Osteocyte (in vitro differentiated cells): ENCODE measurements around the gene PTPRN2. TPM values are rescaled to one million over a fixed set of nuclear protein-coding genes. Genes with fewer than 3 reads are reported as not detected.

Source experiments
- DNase-seq: peaks from one replicate; pipeline ENCODE4 v3.0.0; 2021; ENCODE audit warnings: mixed read lengths; ENCODE audit not compliant: unreplicated experiment; ENCODE audit errors: extremely low spot score
- H3K27ac Mint-ChIP-seq: one replicate; pipeline ENCODE4 v1.8.0; 2021; ENCODE audit warnings: mild to moderate bottlenecking, mixed read lengths; ENCODE audit not compliant: unreplicated experiment
- H3K27me3 Mint-ChIP-seq: one replicate; pipeline ENCODE4 v1.8.0; 2021; ENCODE audit warnings: mixed read lengths; ENCODE audit not compliant: unreplicated experiment
- H3K36me3 Mint-ChIP-seq: one replicate; pipeline ENCODE4 v1.8.0; 2021; ENCODE audit warnings: mixed read lengths; ENCODE audit not compliant: unreplicated experiment
- H3K4me1 Mint-ChIP-seq: one replicate; pipeline ENCODE4 v1.8.0; 2021; ENCODE audit warnings: mixed read lengths; ENCODE audit not compliant: unreplicated experiment
- H3K4me3 Mint-ChIP-seq: one replicate; pipeline ENCODE4 v1.8.0; 2021; ENCODE audit warnings: mild to moderate bottlenecking, moderate library complexity, mixed read lengths; ENCODE audit not compliant: unreplicated experiment
- H3K9me3 Mint-ChIP-seq: one replicate; pipeline ENCODE4 v1.8.0; 2021; ENCODE audit warnings: mixed read lengths; ENCODE audit not compliant: unreplicated experiment
- total RNA-seq: library from RNA; stranded (reverse); gene quantifications from 2 replicates; pipeline ENCODE4 v1.2.1, GENCODE V29; 2021
- TF ChIP-seq, protein P1 (sequence below): fragments of 200-600 bp; sonication (generic); IDR thresholded peaks from 2 replicates; pipeline ENCODE4 v1.5.0; 2021; ENCODE audit warnings: antibody characterized with exemption, mild to moderate bottlenecking, moderate library complexity

Gene PTPRN2
- total RNA-seq, 1 donor from 2014 or later: 0.59 TPM

DNA sequence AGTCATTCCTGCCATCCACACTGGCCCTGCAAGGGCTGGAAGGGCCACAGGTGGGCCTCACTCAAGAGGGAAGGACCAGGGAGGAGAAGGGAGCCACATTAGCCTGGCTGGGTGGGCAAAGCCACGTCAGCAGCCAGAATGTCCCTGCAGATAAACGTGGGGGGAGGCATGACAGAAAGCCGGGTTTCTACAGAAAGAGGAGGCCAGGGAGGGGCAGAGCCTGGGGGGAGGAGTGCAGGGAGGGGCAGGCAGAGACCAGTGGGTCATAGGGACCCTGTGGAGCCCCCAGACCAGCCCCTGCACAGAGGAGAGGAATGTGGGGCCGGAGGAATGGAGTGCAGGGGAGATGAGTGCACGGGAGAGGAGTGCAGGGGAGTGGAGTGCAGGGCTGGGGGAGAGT is 590.2 kb downstream of the PTPRN2 start:
- Mint-ChIP-seq H3K4me3 (no peak overlapping the region), H3K36me3 (peaks cover 2% of the 10 kb centered on the region), H3K27me3 (no peaks in the 10 kb centered on the region), H3K9me3 (peaks cover 17% of the 10 kb centered on the region), H3K4me1 (no peaks in the 10 kb centered on the region), H3K27ac (no peak overlapping the region)
- TF ChIP-seq, protein P1, sequence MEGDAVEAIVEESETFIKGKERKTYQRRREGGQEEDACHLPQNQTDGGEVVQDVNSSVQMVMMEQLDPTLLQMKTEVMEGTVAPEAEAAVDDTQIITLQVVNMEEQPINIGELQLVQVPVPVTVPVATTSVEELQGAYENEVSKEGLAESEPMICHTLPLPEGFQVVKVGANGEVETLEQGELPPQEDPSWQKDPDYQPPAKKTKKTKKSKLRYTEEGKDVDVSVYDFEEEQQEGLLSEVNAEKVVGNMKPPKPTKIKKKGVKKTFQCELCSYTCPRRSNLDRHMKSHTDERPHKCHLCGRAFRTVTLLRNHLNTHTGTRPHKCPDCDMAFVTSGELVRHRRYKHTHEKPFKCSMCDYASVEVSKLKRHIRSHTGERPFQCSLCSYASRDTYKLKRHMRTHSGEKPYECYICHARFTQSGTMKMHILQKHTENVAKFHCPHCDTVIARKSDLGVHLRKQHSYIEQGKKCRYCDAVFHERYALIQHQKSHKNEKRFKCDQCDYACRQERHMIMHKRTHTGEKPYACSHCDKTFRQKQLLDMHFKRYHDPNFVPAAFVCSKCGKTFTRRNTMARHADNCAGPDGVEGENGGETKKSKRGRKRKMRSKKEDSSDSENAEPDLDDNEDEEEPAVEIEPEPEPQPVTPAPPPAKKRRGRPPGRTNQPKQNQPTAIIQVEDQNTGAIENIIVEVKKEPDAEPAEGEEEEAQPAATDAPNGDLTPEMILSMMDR: no peak
- DNase-seq: no peak

DNA sequence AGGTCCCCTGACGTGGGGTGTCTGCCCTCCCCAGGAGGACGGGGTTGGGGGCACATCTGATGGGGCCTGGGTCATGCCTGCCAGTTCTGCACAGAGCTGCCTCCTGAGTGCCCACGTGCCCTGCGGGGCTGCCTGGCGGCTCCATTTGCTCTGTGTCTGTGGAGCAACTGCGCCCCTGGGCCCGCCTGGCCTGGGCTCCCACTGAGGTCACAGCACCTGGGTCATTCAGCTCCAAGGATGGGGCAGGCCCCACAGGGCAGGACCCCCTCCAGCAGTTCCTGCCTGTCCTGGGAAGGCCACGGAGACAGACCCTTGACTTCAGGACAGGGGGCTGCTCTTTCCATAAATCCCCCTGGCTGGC is 590.6 kb downstream of the PTPRN2 start:
- Mint-ChIP-seq H3K4me1 (no peaks in the 10 kb centered on the region), H3K4me3 (no peak overlapping the region), H3K27me3 (no peaks in the 10 kb centered on the region), H3K36me3 (peaks cover under 1% of the 10 kb centered on the region), H3K27ac (no peak overlapping the region), H3K9me3 (peaks cover 14% of the 10 kb centered on the region)
- TF ChIP-seq, protein P1: no peak
- no peak for DNase-seq

DNA sequence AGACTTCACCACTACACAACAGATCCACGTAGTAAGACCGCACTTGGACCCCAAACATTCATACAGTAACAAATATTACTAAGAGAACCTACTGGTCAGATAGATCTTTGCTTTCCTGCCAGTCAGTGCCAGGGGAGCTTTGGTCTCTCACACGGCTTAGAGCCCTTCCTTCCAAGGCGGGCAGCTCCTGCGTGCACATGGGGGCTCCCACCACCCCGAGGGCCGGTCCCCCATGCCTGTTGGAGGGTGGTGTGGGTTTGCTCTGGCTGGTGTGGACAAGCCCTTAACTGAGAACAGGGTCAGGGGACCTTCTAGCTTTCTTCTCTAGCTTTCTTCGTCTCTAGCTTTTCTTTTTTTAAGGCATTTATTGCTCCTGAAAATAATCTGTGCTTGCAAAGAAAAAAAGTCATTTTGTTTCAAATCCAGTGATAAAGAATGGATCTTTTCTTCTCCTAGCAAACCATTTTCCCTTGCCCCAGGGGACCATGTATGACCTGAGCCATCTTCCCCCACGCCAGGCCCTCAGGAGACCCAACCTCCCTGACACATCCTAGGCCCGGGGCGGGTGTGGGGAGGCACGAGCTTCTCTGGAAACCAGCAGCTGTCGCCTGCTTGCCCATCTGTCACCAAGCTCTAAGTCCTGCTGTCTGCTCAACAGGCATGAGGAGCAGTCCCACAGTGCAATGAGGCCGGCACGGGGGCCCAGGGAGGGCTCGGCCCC is 591.1 kb downstream of the PTPRN2 start:
- DNase-seq: no peak
- TF ChIP-seq, protein P1: no peak
- H3K27ac Mint-ChIP-seq: no peak overlapping the region
- no peak overlapping the region for H3K4me3 Mint-ChIP-seq
- no peaks in the 10 kb centered on the region for H3K27me3 Mint-ChIP-seq
- no peaks in the 10 kb centered on the region for H3K4me1 Mint-ChIP-seq
- no peaks in the 10 kb centered on the region for H3K36me3 Mint-ChIP-seq
- H3K9me3 Mint-ChIP-seq: peaks cover 12% of the 10 kb centered on the region

DNA sequence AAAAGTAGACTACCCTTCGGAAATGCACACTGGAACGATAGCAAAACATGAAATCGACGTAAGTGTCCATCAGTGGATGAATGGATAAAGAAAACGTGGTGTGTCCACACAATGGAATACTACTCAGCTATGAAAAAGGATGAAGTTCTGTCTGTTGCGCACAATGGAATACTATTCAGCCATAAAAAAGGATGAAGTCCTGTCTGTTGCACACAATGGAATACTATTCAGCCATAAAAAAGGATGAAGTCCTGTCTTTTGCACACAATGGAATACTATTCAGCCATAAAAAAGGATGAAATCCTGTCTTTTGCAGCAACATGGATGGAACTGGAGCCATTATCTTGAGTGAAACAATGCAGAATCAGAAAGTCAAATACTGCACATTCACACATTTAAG is 591.8 kb downstream of the PTPRN2 start:
- H3K4me3 Mint-ChIP-seq: no peak overlapping the region
- DNase-seq: no peak
- H3K4me1 Mint-ChIP-seq: no peaks in the 10 kb centered on the region
- no peaks in the 10 kb centered on the region for H3K36me3 Mint-ChIP-seq
- TF ChIP-seq, protein P1: no peak
- no peak overlapping the region for H3K27ac Mint-ChIP-seq
- peaks cover 12% of the 10 kb centered on the region for H3K9me3 Mint-ChIP-seq
- H3K27me3 Mint-ChIP-seq: no peaks in the 10 kb centered on the region

DNA sequence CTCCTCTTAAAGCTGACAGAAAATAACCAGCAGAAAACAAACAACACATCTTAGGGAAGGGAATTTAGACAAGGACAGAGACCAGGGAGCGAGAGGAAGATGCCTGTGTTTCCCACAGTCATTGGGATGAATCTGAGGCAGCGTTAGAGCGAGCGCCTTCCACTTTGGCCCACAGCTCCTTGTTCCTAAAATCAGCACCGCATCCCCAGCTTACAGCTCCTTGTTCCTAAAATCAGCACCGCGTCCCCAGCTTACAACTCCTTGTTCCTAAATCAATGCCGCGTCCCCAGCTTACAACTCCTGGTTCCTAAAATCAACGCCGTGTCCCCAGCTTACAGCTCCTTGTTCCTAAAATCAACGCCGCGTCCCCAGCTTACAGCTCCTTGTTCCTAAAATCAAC is 593.3 kb downstream of the PTPRN2 start:
- TF ChIP-seq, protein P1: no peak
- Mint-ChIP-seq H3K27me3 (no peaks in the 10 kb centered on the region), H3K27ac (no peak overlapping the region), H3K36me3 (no peaks in the 10 kb centered on the region), H3K4me1 (no peaks in the 10 kb centered on the region), H3K4me3 (no peak overlapping the region), H3K9me3 (peaks cover 12% of the 10 kb centered on the region)
- DNase-seq: no peak
